Type B pancreatic cell (in vitro differentiated cells): ENCODE data around the gene FOXN3. TPM values are rescaled to one million over a fixed set of nuclear protein-coding genes. Genes with fewer than 3 reads are reported as not detected.

Source experiments
- DNase-seq: peaks from one replicate; pipeline ENCODE4 v3.0.0; 2021; ENCODE audit warnings: mixed read lengths; ENCODE audit not compliant: unreplicated experiment; ENCODE audit errors: extremely low spot score
- H3K27ac Mint-ChIP-seq: 2 replicates; pipeline ENCODE4 v1.8.0; 2021; ENCODE audit warnings: mild to moderate bottlenecking, mixed read lengths
- H3K27me3 Mint-ChIP-seq: 2 replicates; pipeline ENCODE4 v1.8.0; 2021; ENCODE audit warnings: mixed read lengths
- H3K36me3 Mint-ChIP-seq: 2 replicates; pipeline ENCODE4 v1.8.0; 2021; ENCODE audit warnings: mixed read lengths
- H3K4me1 Mint-ChIP-seq: one replicate; pipeline ENCODE4 v1.8.0; 2021; ENCODE audit warnings: mixed read lengths; ENCODE audit not compliant: unreplicated experiment
- H3K4me3 Mint-ChIP-seq: 2 replicates; pipeline ENCODE4 v1.8.0; 2021; ENCODE audit warnings: mild to moderate bottlenecking, mixed read lengths
- H3K9me3 Mint-ChIP-seq: 2 replicates; pipeline ENCODE4 v1.8.0; 2021; ENCODE audit warnings: mixed read lengths
- total RNA-seq: library from RNA; stranded (reverse); gene quantifications from 2 replicates; pipeline ENCODE4 v1.2.1, GENCODE V29; 2021; ENCODE audit warnings: low replicate concordance
- TF ChIP-seq, protein P1 (sequence below): fragments of 200-600 bp; sonication (generic); conservative IDR thresholded peaks from 2 replicates; pipeline ENCODE4 v1.5.0; 2021; ENCODE audit warnings: antibody characterized with exemption, mild to moderate bottlenecking

FOXN3 gene
- total RNA-seq, 1 donor from 2014 or later: 73.5 TPM

DNA sequence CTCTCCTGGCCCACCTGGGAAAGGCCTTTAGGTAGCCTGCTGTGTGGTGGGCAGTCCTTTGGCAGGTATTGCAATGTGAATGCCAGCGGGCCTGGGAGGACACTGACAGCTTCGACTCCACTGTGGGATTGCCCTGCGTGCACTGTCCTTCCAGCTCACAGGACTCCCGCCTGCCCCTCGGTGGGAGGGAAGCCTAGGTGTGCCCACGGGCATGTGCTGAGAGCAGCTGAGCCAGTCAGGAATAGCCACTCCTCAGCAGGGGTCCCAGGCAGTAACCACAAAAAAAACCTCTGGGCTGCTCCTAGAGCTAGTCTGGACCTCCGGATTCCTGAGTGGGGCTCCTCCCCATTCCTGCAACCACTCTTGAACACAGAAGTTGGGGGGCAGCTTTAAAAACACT lies 278.2 kb downstream of the FOXN3 start:
- H3K36me3 Mint-ChIP-seq: no peaks in the 10 kb centered on the region
- H3K9me3 Mint-ChIP-seq: peaks cover 5% of the 10 kb centered on the region
- H3K4me1 Mint-ChIP-seq: peaks cover 5% of the 10 kb centered on the region
- H3K4me3 Mint-ChIP-seq: no peak overlapping the region
- DNase-seq: no peak
- no peak overlapping the region for H3K27ac Mint-ChIP-seq
- peaks cover 9% of the 10 kb centered on the region for H3K27me3 Mint-ChIP-seq
- TF ChIP-seq, protein P1, sequence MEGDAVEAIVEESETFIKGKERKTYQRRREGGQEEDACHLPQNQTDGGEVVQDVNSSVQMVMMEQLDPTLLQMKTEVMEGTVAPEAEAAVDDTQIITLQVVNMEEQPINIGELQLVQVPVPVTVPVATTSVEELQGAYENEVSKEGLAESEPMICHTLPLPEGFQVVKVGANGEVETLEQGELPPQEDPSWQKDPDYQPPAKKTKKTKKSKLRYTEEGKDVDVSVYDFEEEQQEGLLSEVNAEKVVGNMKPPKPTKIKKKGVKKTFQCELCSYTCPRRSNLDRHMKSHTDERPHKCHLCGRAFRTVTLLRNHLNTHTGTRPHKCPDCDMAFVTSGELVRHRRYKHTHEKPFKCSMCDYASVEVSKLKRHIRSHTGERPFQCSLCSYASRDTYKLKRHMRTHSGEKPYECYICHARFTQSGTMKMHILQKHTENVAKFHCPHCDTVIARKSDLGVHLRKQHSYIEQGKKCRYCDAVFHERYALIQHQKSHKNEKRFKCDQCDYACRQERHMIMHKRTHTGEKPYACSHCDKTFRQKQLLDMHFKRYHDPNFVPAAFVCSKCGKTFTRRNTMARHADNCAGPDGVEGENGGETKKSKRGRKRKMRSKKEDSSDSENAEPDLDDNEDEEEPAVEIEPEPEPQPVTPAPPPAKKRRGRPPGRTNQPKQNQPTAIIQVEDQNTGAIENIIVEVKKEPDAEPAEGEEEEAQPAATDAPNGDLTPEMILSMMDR: no peak

DNA sequence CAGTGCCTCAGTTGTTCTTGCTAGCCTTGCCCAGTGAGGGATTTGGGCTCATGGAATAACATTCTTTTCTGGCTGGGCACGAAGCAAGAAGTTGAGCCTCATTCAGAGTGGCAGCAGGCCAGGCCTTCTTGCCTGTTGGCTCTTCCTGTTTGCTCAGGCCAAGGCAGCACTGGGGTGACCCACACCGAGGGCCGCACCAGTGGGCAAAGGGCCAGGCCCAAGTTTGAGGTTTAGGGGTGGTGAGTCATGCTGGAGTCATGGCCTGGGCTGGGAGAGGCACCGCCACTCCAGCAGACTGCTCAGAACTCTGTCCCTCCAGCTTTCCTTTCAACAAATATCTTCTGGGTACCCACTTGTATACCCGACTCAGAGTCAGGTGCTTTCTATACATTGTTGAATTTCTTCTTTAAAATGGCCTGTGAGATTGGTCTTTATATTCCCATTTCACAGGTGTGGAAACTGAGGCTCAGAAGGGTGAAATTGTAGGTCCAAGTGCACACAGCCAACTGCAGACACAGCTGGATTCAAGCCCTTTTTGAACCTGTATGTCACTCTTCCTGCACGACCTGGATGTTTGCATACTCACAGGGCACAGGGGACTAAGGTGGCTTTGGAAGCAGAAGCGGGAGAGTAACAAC lies 279.4 kb downstream of the FOXN3 start:
- Mint-ChIP-seq H3K36me3 (no peaks in the 10 kb centered on the region), H3K27ac (no peak overlapping the region), H3K4me1 (peaks cover 5% of the 10 kb centered on the region), H3K4me3 (no peak overlapping the region), H3K27me3 (peaks cover 9% of the 10 kb centered on the region), H3K9me3 (peaks cover 5% of the 10 kb centered on the region)
- TF ChIP-seq, protein P1: no peak
- DNase-seq: no peak

DNA sequence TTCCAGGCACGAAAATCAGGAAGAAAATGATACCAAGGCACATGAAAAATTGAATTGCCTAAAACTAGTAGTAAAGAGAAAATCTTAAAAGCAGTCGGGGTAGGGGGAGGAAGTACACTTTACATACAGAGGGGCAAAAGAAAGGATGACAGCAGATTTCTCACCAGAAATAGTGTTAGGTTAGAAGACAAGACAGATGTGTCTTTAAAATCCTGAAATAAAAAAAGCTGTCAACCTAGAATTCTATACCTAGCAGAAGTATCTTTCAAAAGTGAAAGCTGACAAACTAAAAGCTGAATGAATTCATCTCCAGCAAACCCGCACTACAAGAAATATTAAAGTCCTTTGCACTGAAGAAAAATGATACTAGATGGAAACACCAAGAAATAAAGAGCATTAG lies 280.4 kb downstream of the FOXN3 start:
- H3K36me3 Mint-ChIP-seq: no peaks in the 10 kb centered on the region
- peaks cover 5% of the 10 kb centered on the region for H3K9me3 Mint-ChIP-seq
- no peak for DNase-seq
- H3K27ac Mint-ChIP-seq: no peak overlapping the region
- peaks cover 5% of the 10 kb centered on the region for H3K4me1 Mint-ChIP-seq
- H3K27me3 Mint-ChIP-seq: peaks cover 9% of the 10 kb centered on the region
- no peak overlapping the region for H3K4me3 Mint-ChIP-seq
- TF ChIP-seq, protein P1: no peak

DNA sequence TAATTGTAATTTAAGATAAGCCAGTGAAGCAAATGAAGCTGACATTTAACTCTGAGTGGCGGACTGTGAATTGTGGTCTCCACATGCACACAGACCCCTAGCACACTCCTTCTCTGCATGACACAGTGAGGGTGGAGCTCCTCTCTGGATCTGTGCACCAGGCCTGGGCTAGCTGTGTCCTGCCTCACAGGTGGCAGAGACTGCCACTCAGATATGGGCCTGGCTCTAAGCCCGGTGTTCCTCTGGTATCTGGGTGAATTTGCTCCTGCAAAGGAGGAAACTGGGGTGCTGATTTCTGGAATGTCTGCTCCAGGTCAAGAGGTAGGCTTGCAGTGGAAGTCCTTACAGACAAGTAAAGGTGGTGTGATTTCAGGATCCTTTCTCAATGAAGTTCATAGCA lies 282.4 kb downstream of the FOXN3 start:
- Mint-ChIP-seq H3K9me3 (peaks cover 5% of the 10 kb centered on the region), H3K4me3 (no peak overlapping the region), H3K27me3 (peaks cover 4% of the 10 kb centered on the region), H3K27ac (no peak overlapping the region), H3K4me1 (peaks cover under 1% of the 10 kb centered on the region), H3K36me3 (no peaks in the 10 kb centered on the region)
- DNase-seq: no peak
- TF ChIP-seq, protein P1: no peak

DNA sequence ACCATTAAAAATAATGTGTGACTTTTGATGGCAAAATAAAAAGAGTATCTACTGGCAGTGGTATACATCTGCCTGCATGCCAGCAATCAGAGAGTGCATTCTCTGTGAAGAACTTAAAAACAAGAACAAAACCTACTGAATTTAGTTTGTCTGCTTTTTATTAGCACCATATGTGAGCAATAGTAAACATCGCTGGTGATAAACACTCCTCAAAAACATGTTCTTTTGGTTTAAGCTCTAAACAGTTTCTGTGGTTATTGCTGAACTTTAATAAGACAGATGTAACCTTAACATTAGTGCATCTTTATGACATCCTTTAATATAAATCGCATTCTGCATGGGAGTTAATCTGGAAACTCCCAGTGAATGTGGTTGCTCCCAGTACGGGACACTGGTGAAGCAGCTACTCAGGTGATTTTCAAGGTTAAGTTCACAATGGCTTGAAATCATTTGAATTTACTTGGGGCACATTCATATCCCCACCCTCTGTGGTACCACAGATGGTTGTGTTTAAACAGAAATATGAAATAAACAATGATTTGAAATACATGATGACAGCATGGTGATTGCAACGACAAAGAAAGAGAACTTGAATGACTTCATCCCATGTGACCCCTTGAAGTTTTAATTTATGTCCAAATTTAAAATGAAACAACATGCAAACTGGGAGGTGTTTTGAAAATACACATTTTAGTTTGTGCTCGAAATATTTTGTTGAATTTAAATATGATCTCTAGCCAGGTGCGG lies 285.9 kb downstream of the FOXN3 start:
- TF ChIP-seq, protein P1: no peak
- Mint-ChIP-seq H3K4me3 (no peak overlapping the region), H3K27me3 (no peaks in the 10 kb centered on the region), H3K27ac (no peak overlapping the region), H3K4me1 (no peaks in the 10 kb centered on the region), H3K36me3 (no peaks in the 10 kb centered on the region), H3K9me3 (peaks cover 5% of the 10 kb centered on the region)
- DNase-seq: no peak
